ENCODE measurements around the gene ARMS2. TPM values are rescaled to one million over a fixed set of nuclear protein-coding genes. Genes with fewer than 3 reads are reported as not detected.
A peak's percentile ranks its signal among the peaks of the same experiment; 100 is the strongest.

ARMS2 gene
- total RNA-seq, 2 donors from 2014 or later = not detected

- Mint-ChIP-seq H3K4me1 (peaks cover 14% of the 10 kb centered on the region), H3K27me3 (ENCODE audit: insufficient read depth) (no peaks in the 10 kb centered on the region), H3K36me3 (ENCODE audit: low read depth) (no peaks in the 10 kb centered on the region), H3K27ac (no peak overlapping the region), H3K4me3 (no peak overlapping the region), H3K9me3 (peaks cover 13% of the 10 kb centered on the region)
- Histone ChIP-seq H3K27me3 (ENCODE audit: control insufficient read depth, insufficient read depth, low read length, poor library complexity, severe bottlenecking) (no peaks in the 10 kb centered on the region), H3K4me3 (ENCODE audit: low read length) (no peak overlapping the region), H3K4me1 (ENCODE audit: control insufficient read depth, insufficient read depth, low read length) (no peaks in the 10 kb centered on the region), H3K9ac (ENCODE audit: extremely low read depth, low read length, poor library complexity, severe bottlenecking) (no peak overlapping the region), H3K27ac (ENCODE audit: low read depth, low read length) (no peak overlapping the region), H3K36me3 (ENCODE audit: control insufficient read depth, insufficient read depth, low read length) (no peaks in the 10 kb centered on the region), H3K9me3 (ENCODE audit: control insufficient read depth, low read length) (no peaks in the 10 kb centered on the region)
- TF ChIP-seq CTCF (conservative IDR thresholded peaks at IDR 0.05) = no peak
- WGBS, 2 experiments (ENCODE audit: insufficient coverage in 1 of 2, insufficient read length in 1 of 2) = 89 to 92% methylated on average over 3 to 6 of the region's 6 CpGs
- no peak for DNase-seq
Measured at GRCh38 chr10:122481296-122482056, 27.0 kb downstream of the ARMS2 start.

- H3K27ac Mint-ChIP-seq = no peak overlapping the region
- 84 to 92% methylated on average over 10 to 11 of the region's 11 CpGs for WGBS, 2 experiments (ENCODE audit: insufficient coverage in 1 of 2, insufficient read length in 1 of 2)
- H3K9me3 ChIP-seq (ENCODE audit: control insufficient read depth, low read length) = no peaks in the 10 kb centered on the region
- no peaks in the 10 kb centered on the region for H3K36me3 ChIP-seq (ENCODE audit: control insufficient read depth, insufficient read depth, low read length)
- H3K27me3 Mint-ChIP-seq (ENCODE audit: insufficient read depth) = peaks cover 11% of the 10 kb centered on the region
- H3K36me3 Mint-ChIP-seq (ENCODE audit: low read depth) = no peaks in the 10 kb centered on the region
- H3K9ac ChIP-seq (ENCODE audit: extremely low read depth, low read length, poor library complexity, severe bottlenecking) = no peak overlapping the region
- H3K4me1 Mint-ChIP-seq = peaks cover 17% of the 10 kb centered on the region
- H3K27me3 ChIP-seq (ENCODE audit: control insufficient read depth, insufficient read depth, low read length, poor library complexity, severe bottlenecking) = no peaks in the 10 kb centered on the region
- H3K27ac ChIP-seq (ENCODE audit: low read depth, low read length) = no peak overlapping the region
- no peak overlapping the region for H3K4me3 ChIP-seq (ENCODE audit: low read length)
- H3K9me3 Mint-ChIP-seq = peaks cover 13% of the 10 kb centered on the region
- peak; percentile 38 for TF ChIP-seq CTCF (conservative IDR thresholded peaks at IDR 0.05)
- H3K4me3 Mint-ChIP-seq = no peak overlapping the region
- H3K4me1 ChIP-seq (ENCODE audit: control insufficient read depth, insufficient read depth, low read length) = no peaks in the 10 kb centered on the region
- peak; percentile 64 for DNase-seq
Measured at GRCh38 chr10:122484276-122485060, 30.0 kb downstream of the ARMS2 start.

- peaks cover 17% of the 10 kb centered on the region for H3K4me1 Mint-ChIP-seq
- no peaks in the 10 kb centered on the region for H3K36me3 ChIP-seq (ENCODE audit: control insufficient read depth, insufficient read depth, low read length)
- TF ChIP-seq CTCF (conservative IDR thresholded peaks at IDR 0.05) = no peak
- no peak overlapping the region for H3K27ac Mint-ChIP-seq
- H3K36me3 Mint-ChIP-seq (ENCODE audit: low read depth) = no peaks in the 10 kb centered on the region
- H3K27me3 Mint-ChIP-seq (ENCODE audit: insufficient read depth) = peaks cover 13% of the 10 kb centered on the region
- H3K4me3 Mint-ChIP-seq = no peak overlapping the region
- H3K9ac ChIP-seq (ENCODE audit: extremely low read depth, low read length, poor library complexity, severe bottlenecking) = no peak overlapping the region
- H3K9me3 Mint-ChIP-seq = peaks cover 13% of the 10 kb centered on the region
- DNase-seq = no peak
- no peak overlapping the region for H3K4me3 ChIP-seq (ENCODE audit: low read length)
- no peaks in the 10 kb centered on the region for H3K27me3 ChIP-seq (ENCODE audit: control insufficient read depth, insufficient read depth, low read length, poor library complexity, severe bottlenecking)
- H3K9me3 ChIP-seq (ENCODE audit: control insufficient read depth, low read length) = no peaks in the 10 kb centered on the region
- WGBS, 2 experiments (ENCODE audit: insufficient coverage in 1 of 2, insufficient read length in 1 of 2) = 83 to 87% methylated on average over 2 to 5 of the region's 5 CpGs
- H3K4me1 ChIP-seq (ENCODE audit: control insufficient read depth, insufficient read depth, low read length) = no peaks in the 10 kb centered on the region
- no peak overlapping the region for H3K27ac ChIP-seq (ENCODE audit: low read depth, low read length)
Measured at GRCh38 chr10:122485670-122486069, 31.2 kb downstream of the ARMS2 start.
